Neuronal stem cell (in vitro differentiated cells): Measurements from ENCODE around the gene KCNQ1.

ENCODE experiments used
- DNase-seq: peaks from one replicate; pipeline ENCODE4 v3.0.0-alpha.2; 2013; ENCODE audit warnings: low spot score
- H2AFZ ChIP-seq: one replicate; pipeline ENCODE4 v1.6.1; 2013; ENCODE audit warnings: mild to moderate bottlenecking, low read length, inconsistent platforms
- H2AK5ac ChIP-seq: 2 replicates; pipeline ENCODE4 v1.6.1; 2013; ENCODE audit warnings: low read depth, mild to moderate bottlenecking, inconsistent platforms, low read length, moderate library complexity, mixed read lengths
- H2BK120ac ChIP-seq: 2 replicates; pipeline ENCODE4 v1.6.1; 2013; ENCODE audit warnings: low read depth, mild to moderate bottlenecking, inconsistent platforms, low read length, moderate library complexity, mixed read lengths
- H2BK12ac ChIP-seq: one replicate; pipeline ENCODE4 v1.6.1; 2013; ENCODE audit warnings: low read length, inconsistent platforms
- H2BK15ac ChIP-seq: 2 replicates; pipeline ENCODE4 v1.6.1; 2013; ENCODE audit warnings: mild to moderate bottlenecking, low read length, inconsistent platforms, mixed read lengths
- H2BK5ac ChIP-seq: one replicate; pipeline ENCODE4 v1.6.1; 2013; ENCODE audit warnings: inconsistent platforms, mild to moderate bottlenecking, low read length, moderate library complexity
- H3K14ac ChIP-seq: one replicate; pipeline ENCODE4 v1.6.1; 2013; ENCODE audit warnings: low read length, inconsistent platforms
- H3K18ac ChIP-seq: 2 replicates; pipeline ENCODE4 v1.6.1; 2013; ENCODE audit warnings: low read length, inconsistent platforms
- H3K23ac ChIP-seq: 2 replicates; pipeline ENCODE4 v1.6.1; 2013; ENCODE audit warnings: low read depth, mild to moderate bottlenecking, mixed read lengths, low read length, inconsistent platforms; ENCODE audit not compliant: poor library complexity
- H3K27ac ChIP-seq: replicated peaks from 3 replicates; pipeline ENCODE4 v1.5.1; 2013; ENCODE audit warnings: low read length, inconsistent platforms
- H3K27me3 ChIP-seq, 3 experiments: 2 replicates each; pipeline ENCODE4 v1.6.1; 2013; ENCODE audit warnings: low read length in 3 of 3, mild to moderate bottlenecking in 2 of 3, inconsistent platforms in 1 of 3, low read depth in 1 of 3, mixed read lengths in 1 of 3, moderate library complexity in 1 of 3; ENCODE audit not compliant: control insufficient read depth in 3 of 3, insufficient read depth in 3 of 3
- H3K36me3 ChIP-seq, 2 donors: replicated peaks in 1 of 2; 2 replicates each; pipeline ENCODE4 v1.6.1; 2013; ENCODE audit warnings: low read length in 2 of 2; ENCODE audit not compliant: control insufficient read depth in 2 of 2, insufficient read depth in 2 of 2
- H3K4ac ChIP-seq: 2 replicates; pipeline ENCODE4 v1.6.1; 2013; ENCODE audit warnings: inconsistent platforms, mild to moderate bottlenecking, low read length, moderate library complexity
- H3K4me1 ChIP-seq, 2 donors: 1 replicate in 1 of 2; 2 replicates in 1 of 2; pipeline ENCODE4 v1.6.1; 2013; ENCODE audit warnings: low read length in 2 of 2, low read depth in 1 of 2; ENCODE audit not compliant: control insufficient read depth in 2 of 2, insufficient read depth in 1 of 2
- H3K4me2 ChIP-seq: one replicate; pipeline ENCODE4 v1.6.1; 2013; ENCODE audit warnings: mild to moderate bottlenecking, low read length, inconsistent platforms; ENCODE audit not compliant: insufficient read depth, poor library complexity, severe bottlenecking
- H3K4me3 ChIP-seq, 2 donors: 2 replicates each; pipeline ENCODE4 v1.5.1; 2013; ENCODE audit warnings: low read length in 2 of 2, mild to moderate bottlenecking in 2 of 2, inconsistent platforms in 1 of 2, moderate library complexity in 1 of 2
- H3K79me1 ChIP-seq: one replicate; pipeline ENCODE4 v1.6.1; 2013; ENCODE audit warnings: low read depth, mild to moderate bottlenecking, inconsistent platforms, low read length, moderate library complexity
- H3K9ac ChIP-seq: one replicate; pipeline ENCODE4 v1.6.1; 2013; ENCODE audit warnings: mild to moderate bottlenecking, low read depth, low read length, inconsistent platforms; ENCODE audit not compliant: poor library complexity
- H3K9me3 ChIP-seq, 2 donors: replicated peaks in 1 of 2; 2 replicates each; pipeline versions ENCODE3 to v1.6.1; 2013; ENCODE audit warnings: low read length in 2 of 2, mild to moderate bottlenecking in 2 of 2, inconsistent platforms in 1 of 2, low read depth in 1 of 2, mixed read lengths in 1 of 2, moderate library complexity in 1 of 2; ENCODE audit not compliant: control insufficient read depth in 2 of 2, insufficient read depth in 1 of 2
- H4K8ac ChIP-seq: one replicate; pipeline ENCODE4 v1.6.1; 2013; ENCODE audit warnings: low read depth, mild to moderate bottlenecking, inconsistent platforms, low read length, moderate library complexity
- H4K91ac ChIP-seq: one replicate; pipeline ENCODE4 v1.6.1; 2013; ENCODE audit warnings: low read length, low read depth, mild to moderate bottlenecking, inconsistent platforms; ENCODE audit not compliant: poor library complexity
- WGBS, 2 donors: extraction: QIAGEN DNeasy Blood & Tissue Kit; methylation state at CpG; one replicate each; pipeline ENCODE4 v1.1.7; 2013; ENCODE audit warnings: missing lambda C conversion rate in 2 of 2, mixed read lengths in 1 of 2; ENCODE audit not compliant: insufficient read length in 2 of 2, insufficient replicate concordance in 1 of 2; ENCODE audit errors: extremely low coverage in 2 of 2; 5-methylcytosine and 5-hydroxymethylcytosine counted together

The KCNQ1 gene

DNA sequence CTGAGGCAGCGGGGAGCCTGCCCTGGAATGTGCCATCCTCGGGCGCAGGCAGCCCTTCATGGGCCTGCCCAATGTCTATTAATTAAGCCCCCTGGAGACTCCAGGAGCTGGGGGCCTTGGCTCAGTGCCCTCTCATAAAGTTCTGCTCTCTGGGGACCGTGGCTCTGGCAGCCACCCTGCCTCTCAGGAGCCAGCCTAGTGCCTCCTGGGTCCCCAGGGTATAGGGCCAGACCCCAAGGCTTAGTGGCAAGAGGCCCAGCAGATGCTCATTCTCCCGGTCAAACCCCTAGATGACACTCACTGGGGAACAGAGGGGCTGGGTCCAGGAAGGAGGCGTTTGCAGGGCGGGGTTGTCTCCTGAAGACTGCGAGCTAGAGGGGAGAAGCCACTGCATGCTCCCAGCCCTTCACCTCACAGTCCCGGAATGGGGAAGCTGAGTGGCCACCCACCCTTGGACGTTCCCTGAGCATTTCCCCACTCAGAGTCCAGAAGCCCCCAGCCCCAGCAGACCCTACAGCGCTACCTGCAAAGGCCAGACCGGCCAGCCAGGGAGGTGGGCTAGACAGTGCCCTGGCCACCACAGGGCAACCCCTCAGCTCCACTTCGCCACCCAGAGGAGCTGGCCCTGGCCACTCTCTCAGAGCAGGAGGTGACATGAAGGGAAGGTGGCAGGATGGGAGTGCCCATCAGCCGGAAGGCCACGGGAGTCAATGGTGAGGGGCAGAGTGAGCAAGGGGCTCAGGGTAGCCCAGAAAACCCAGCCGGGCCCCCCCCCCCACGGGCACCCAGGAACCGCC is 357.8 kb downstream of the KCNQ1 start:
- Histone ChIP-seq H3K79me1 (peaks cover 1% of the 10 kb centered on the region), H3K18ac (peak overlapping the region; percentile 72)
- WGBS, 2 donors = no CpG with 5 or more reads among the region's 18 CpGs

GRCh38 chr11:2803186-2804091 is 358.6 kb downstream of the KCNQ1 start:
- Histone ChIP-seq H2AFZ (no peak overlapping the region), H3K4me2 (no peak overlapping the region), H3K79me1 (no peaks in the 10 kb centered on the region), H2BK15ac (peak overlapping the region; percentile 43), H3K36me3 (no peaks in the 10 kb centered on the region), H3K4me1 (peaks cover 10 to 33% of the 10 kb centered on the region in 2 donors), H3K23ac (no peak overlapping the region), H3K18ac (peak overlapping the region; percentile 44), H3K4ac (no peak overlapping the region), H3K4me3 (no peak overlapping the region), H3K9ac (no peak overlapping the region), H2BK120ac (no peak overlapping the region), H3K14ac (no peak overlapping the region), H2AK5ac (peak overlapping the region; percentile 84), H4K8ac (no peak overlapping the region), H3K27me3 (peaks cover 0 to 7% (median 0%) of the 10 kb centered on the region in 3 experiments), H3K27ac (no peak overlapping the region), H2BK5ac (peak overlapping the region; percentile 67), H2BK12ac (peak overlapping the region; percentile 35), H3K9me3 (peaks cover 3% of the 10 kb centered on the region in 2 donors), H4K91ac (no peak overlapping the region)
- no peak for DNase-seq
- no CpG with 5 or more reads among the region's 20 CpGs for WGBS, 2 donors

More for the DNA sequence above, 357.8 kb downstream of the KCNQ1 start:
- no peak overlapping the region for H3K9ac ChIP-seq
- H2BK15ac ChIP-seq = peak overlapping the region; percentile 43
- peak overlapping the region; percentile 57 for H3K23ac ChIP-seq
- peak overlapping the region; percentile 64 for H2BK12ac ChIP-seq
- H2AK5ac ChIP-seq = peak overlapping the region; percentile 84
- no peak overlapping the region for H2BK120ac ChIP-seq
- peaks cover 0 to 7% (median 0%) of the 10 kb centered on the region in 3 experiments for H3K27me3 ChIP-seq
- no peak for DNase-seq
- no peak overlapping the region for H2AFZ ChIP-seq
- H3K4me1 ChIP-seq = peaks cover 10 to 31% of the 10 kb centered on the region in 2 donors
- H4K8ac ChIP-seq = no peak overlapping the region
- no peak overlapping the region for H3K4ac ChIP-seq
- no peak overlapping the region for H3K4me2 ChIP-seq
- H3K4me3 ChIP-seq = no peak overlapping the region
- H3K9me3 ChIP-seq = peaks cover 3% of the 10 kb centered on the region in 2 donors
- H4K91ac ChIP-seq = no peak overlapping the region
- no peak overlapping the region for H3K14ac ChIP-seq
- no peaks in the 10 kb centered on the region for H3K36me3 ChIP-seq
- H2BK5ac ChIP-seq = no peak overlapping the region
- H3K27ac ChIP-seq = no peak overlapping the region

DNA sequence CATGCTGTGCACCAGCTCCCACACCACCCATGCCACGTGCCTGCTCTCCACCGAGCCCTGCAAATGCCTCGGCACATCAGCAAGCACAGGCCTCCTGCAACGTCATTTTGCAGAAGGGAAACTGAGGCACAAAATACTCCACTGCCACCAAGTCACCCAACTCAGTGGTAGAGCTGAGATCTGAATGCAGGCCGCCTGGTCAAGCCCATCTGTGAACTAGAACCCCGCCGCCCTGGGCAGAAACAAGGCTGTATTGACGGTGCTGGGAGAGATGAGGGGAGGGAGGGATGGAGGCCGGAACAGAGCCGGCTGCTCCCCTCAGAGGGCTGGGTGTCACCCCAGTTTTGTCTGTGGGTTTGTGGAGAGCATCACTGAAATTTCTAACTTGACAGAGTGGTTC is 359.4 kb downstream of the KCNQ1 start:
- no peak overlapping the region for H3K4me2 ChIP-seq
- H3K79me1 ChIP-seq = no peaks in the 10 kb centered on the region
- H2BK120ac ChIP-seq = no peak overlapping the region
- peaks cover 0 to 7% (median 0%) of the 10 kb centered on the region in 3 experiments for H3K27me3 ChIP-seq
- H3K4me3 ChIP-seq = no peak overlapping the region
- H3K4ac ChIP-seq = no peak overlapping the region
- peaks cover 10 to 33% of the 10 kb centered on the region in 2 donors for H3K4me1 ChIP-seq
- H3K27ac ChIP-seq = no peak overlapping the region
- H2BK15ac ChIP-seq = no peak overlapping the region
- H2BK12ac ChIP-seq = no peak overlapping the region
- peak overlapping the region; percentile 67 for H2BK5ac ChIP-seq
- H2AFZ ChIP-seq = no peak overlapping the region
- H4K91ac ChIP-seq = no peak overlapping the region
- no peak overlapping the region for H4K8ac ChIP-seq
- H3K23ac ChIP-seq = no peak overlapping the region
- no peak overlapping the region for H3K18ac ChIP-seq
- no peaks in the 10 kb centered on the region for H3K36me3 ChIP-seq
- no peak overlapping the region for H3K9ac ChIP-seq
- DNase-seq = no peak
- peaks cover 2 to 3% of the 10 kb centered on the region in 2 donors for H3K9me3 ChIP-seq
- no peak overlapping the region for H3K14ac ChIP-seq
- no peak overlapping the region for H2AK5ac ChIP-seq
- WGBS, 2 donors = no CpG with 5 or more reads among the region's 10 CpGs
